Neural progenitor cell (in vitro differentiated cells): ENCODE data around the gene ANKRD39.

Source experiments
- EZH2 ChIP-seq: fragments of 200-600 bp; sonication (generic); IDR thresholded peaks from 2 replicates; pipeline ENCODE4 v1.6.1; 2017; ENCODE audit warnings: antibody characterized with exemption, mild to moderate bottlenecking, moderate library complexity
- EZH2phosphoT487 ChIP-seq: fragments of 200-600 bp; sonication (generic); IDR thresholded peaks from 2 replicates; pipeline ENCODE4 v1.6.1; 2017; ENCODE audit warnings: antibody characterized with exemption

DNA sequence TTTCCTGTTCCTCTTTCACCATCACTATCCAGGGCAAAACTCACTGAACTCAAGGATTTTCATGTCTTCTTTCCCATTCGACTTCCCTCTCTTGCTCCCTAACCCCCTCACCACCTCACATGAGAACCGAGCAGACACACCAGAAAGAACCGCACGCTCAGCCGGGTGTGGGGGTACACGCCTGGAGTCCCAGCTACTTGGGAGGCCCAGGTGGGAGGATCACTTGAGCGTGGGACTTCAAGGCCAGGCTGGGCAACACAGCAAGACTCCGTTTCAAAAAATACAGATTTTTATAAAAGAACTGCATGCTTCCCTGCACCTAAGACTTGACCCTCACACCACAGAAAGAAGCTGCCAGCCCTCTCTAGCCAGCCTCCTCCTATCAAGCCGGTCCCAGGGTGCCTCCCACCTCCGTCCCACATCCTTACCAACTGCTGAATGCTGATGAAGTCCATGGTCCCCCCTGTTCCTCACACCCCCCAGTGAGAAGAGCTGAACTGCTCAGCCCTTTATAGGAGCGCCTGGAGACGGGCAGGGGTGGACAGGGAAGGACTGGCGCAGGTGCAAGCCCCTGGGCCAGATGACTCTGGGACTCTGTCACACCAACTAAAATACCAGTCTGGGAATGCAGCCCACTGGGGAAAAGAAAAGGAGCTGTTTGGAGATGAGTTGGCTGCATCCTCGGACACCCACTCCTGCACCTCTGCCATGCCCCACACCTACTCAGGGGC, 14.1 kb downstream of the ANKRD39 start, which contains the start of gene ANKRD23:
- TF ChIP-seq EZH2: no peak
- no peak for TF ChIP-seq EZH2phosphoT487
